GM21723 (cell line): ENCODE results near the gene PRRX2.
A peak's percentile ranks its signal among the peaks of the same experiment; 100 is the strongest.
"Not testable (repeated sequence)": the region's sequence is repeated elsewhere in the genome, so short reads cannot be mapped to it uniquely, and the experiment has no call there.

ENCODE experiments used
- ATAC-seq: cut with Tn5 transposase; IDR thresholded peaks from one replicate; pipeline ENCODE4 v1.9.1; 2021; ENCODE audit warnings: mild to moderate bottlenecking, moderate library complexity; ENCODE audit not compliant: unreplicated experiment

PRRX2 gene

DNA sequence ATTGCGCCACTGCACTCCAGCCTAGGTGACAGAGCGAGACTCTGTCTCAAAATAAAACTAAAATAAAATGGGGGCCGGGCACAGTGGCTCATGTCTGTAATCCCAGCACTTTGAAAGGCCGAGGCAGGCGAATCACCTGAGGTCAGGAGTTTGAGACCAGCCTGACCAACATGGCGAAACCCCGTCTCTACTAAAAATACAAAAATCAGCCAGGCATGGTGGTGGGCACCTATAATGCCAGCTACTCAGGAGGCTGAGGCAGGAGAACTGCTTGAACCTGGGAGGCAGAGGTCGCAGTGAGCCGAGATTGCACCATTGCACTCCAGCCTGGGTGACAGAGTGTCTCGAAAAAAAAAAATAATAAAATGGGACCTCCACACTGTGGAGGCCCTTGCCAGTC lies 29.1 kb upstream of the PRRX2 start:
- not testable (repeated sequence) for ATAC-seq

DNA sequence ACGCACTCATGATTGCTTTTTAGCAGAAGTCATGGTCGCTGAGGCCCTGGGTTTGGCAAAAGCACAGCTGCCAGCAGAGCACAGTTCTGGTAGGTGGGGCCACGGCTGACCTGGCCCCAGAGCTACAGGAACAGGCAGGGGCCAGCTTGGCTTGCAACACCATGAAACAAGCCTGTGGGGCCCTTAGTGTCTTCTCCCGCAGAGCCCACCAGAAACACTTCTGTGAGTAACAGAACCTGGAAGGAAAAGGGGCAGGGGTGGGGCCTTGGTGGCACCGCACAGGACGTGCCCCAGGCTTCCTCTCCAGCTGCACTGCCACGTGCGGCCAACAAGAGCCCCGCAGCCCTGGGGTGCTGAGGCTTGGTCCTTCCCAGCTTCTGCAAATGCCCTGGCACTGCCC lies 28.3 kb upstream of the PRRX2 start:
- ATAC-seq, result no peak

DNA sequence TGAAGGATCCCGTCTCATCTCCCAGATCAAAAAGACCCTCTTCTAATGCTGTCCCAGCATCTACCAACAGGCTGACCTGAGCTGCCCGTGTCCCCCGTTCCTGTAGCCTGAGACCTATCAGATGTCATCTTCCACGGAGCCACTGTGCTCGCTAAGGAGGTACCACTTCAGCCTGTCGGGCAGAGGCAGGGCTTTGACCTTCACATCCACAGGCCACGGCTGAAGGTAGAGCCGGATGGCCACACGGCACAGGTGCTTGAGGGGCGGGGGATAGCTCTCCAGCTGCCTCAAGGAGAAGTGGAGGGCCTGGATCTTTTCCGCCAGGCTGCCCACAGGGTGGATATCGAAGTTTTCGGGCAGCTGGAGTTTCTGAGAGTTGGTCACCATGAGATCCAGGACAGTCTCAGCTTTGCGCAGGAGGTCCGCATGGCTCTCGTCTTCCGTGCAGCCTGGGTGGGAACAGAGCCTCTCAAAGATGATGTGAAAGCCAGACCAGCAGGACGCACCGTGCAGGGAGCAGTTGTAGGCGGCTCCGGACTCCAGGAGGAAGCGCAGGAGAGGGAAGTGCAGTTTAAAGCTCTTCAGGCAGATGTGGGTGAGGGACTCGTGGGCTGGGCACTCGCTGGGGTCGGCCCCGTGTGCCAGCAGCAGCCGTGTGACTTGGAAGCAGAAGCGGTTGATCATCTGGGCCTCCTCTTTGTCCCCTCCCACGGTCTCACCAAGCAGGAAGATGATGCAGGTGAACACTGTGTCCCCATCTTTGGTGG lies 27.6 kb upstream of the PRRX2 start:
- ATAC-seq, result no peak

DNA sequence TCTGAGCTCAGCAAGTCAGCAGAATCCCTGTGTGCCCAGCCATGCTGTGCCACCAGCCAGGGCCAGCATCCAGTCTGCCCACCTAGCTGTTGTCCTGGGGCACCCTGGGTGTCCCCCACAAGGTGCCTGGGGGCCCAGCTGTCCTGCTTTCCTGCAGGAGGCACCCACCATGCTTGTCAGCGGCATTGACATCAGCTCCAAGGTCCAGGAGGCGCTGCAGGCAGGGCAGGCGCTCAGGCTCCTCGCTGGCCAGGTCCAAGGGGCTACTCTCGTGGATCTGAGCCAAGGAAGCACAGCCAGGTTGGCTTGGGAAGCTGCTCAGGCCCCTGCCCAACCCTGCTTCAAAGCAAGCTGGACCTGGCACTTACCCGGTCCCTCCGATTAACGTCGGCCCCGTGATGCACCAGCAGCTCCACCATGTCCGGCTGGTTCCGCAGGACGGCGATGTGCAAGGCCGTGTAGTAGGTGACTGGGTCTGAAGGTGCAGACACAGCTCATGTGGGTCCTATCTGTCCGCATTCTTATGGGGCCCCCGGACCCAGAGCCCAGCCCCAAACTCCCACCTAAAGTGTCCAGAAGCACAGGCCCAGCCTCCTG lies 26.3 kb upstream of the PRRX2 start:
- no peak for ATAC-seq

DNA sequence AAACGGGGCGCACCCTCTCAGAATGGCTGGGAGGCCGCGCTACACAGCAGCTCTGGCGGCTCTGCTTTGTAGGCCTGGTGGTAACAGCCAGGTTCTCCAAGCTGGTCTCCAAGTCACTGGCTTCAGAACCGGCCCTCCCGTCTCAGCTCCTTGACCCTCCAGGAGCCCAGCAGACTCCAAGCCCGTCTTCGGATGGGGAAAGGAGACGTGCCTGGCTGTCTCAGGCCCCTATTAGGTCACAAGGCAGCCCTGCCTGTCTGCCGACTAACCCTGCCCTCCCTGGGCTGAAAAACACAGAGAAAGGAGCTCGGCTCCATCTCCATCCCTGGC lies 25.7 kb upstream of the PRRX2 start:
- ATAC-seq, result no peak

DNA sequence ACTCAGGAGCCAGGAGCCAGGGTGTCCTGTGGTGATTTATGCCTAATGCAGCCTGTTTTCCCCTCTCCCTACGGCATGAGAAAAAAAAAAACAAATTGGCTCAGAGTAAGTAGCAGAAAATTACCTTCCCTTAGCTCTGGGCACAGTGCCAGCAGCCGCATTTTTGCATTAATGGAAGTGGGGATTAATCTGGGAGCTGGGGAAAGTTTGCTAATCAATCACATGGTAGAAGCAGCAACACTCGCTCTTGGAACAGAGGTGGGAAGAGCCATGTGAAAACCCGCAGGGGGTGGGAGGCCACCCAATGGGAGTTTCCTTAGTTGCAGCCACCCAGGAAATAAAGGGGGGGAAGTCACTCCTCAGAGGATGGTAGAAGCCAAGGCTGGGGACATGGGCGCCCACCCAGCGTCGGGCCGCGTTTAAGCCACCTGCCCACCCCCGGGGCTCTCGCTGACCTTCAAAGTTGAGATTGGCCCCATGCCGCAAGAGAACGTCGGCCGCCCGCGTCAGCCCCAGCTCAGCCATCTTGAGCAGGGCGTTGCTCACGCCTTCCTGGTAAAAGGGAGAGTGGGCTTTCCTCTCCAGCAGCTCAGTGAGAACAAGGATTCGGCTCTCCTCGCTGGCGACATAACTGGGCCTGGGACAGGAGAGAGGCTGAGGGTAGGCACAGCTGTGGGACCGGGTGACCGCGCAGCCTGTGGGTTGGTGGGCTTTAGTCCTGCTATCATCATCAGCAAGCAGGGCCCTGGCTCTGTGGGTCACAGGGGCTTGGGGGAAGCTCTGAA lies 25.2 kb upstream of the PRRX2 start:
- no peak for ATAC-seq

DNA sequence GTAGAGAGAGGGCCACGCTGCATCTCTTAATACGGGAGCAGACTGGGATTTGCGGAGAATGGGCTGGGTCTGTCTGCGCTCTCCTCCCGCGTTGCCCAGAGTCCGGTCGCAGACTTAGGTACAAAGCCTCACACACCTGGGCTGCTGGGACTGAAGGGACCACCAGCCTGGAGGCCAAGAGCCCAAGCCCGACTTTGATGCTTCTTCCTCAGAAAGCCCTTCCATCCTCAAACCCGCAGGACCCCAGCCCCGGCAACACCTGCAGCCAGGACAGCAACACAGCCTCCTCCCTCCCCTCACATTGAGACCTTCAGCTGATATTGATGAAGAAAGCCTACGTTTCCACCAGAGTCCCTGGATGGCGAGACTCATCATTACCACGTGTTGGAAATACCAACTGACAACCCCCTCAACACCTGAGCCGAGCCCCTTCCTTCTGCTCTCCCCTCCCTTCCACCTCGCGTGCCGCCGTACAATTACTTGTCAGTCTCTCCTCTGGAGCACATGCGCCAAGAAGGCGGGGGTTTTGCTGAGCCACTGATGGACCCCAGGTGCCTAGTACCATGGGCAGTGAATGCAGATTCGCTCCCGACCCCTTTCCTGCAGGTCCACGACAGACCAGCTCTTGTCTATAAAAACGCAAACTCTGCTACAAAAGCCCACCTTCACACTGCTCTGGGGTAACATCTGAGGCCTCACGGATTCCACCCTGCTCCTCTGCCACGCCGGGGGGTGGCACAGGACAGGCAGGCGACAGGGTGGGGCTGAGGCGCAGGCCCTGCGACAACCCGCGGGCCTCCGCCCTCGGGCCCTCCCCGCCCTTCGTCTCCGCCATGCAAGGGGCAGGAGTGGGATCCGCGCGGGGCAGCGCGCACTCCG lies 24.3 kb upstream of the PRRX2 start:
- no peak for ATAC-seq

DNA sequence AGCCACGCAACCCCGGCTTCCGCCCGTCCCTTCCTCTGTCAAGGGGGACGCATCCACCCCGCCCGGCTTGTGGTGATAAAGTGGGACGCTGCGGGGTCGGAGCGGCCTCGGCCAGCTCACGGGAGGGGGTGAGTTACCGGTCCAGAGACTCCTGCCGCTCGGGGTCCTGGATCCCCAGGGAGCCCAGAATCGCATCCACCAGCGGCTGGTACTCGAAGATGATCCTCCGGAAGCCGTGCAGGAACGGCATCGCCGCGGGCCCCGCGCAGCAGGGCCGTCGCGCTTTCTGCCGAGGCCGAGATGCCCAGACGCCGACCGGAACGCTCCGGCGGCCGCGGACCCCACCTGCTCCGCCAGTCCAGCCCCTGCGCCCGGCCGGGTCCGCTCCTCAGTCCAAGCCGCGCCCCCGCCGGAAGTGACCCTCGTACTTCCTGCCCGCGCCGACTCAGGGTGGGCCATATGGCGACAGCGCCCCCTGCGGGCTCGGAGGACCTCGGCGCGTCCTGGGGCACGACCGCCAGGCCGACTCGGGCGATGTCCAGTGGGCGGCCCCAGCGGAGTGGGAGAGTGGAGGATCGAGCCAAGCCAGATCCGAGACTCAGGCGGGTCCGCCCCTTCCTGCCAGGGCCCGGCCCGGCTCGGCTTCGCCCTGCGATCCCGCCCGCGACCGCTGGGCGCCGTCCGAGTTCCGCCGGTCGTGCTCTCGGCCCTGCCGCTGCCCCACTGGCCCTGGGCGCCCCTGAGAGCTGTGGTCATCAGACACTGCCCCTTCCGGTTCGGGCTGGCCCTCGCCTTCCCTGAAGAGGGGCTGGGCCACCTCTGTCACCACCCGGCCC lies 23.5 kb upstream of the PRRX2 start, which contains the start of gene ASB6:
ASB6 (minus strand) TSS at position 402 of the 836 bp plus-strand sequence; CDS start at position 250, 152 bp downstream.
- peak; percentile 83 for ATAC-seq

DNA sequence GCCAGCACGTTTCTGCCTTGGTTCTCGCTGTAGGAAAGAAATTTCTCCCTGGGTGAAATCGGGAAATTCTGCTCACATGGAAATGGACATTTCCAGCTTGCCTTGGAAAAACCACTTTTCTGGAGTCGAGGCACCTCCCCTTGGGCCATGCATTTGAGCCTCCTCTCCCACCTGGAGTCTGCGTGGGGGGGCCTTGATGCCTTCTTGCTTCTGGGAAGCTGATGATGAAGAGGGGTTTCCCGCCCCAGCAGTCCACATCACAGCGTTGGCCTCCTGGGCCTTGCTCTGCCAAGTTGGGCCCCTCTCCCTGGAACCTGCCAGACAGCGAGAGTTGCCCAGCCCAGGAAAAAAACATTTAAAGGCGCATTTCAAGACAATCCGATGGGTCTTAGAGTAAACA lies 21.7 kb upstream of the PRRX2 start:
- no peak for ATAC-seq

DNA sequence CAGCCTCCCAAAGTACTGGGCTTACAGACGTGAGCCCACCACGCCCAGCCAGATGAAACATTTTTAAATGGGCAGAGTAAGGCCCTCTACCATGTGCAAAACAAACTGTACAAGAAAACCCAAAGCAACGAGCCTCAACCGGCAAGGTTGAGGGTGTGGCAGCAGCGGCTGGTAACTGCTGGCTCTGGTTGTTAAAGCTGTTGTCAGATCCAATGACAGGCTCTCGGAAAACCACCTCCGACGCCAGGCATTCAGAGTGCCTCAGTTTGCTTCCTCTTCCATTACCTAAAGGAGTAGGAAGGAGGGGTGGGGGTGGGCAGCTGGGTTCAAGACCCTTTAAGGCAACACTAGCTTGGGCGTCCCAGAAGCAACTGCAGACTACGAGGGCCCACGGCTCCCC lies 21.1 kb upstream of the PRRX2 start:
- no peak for ATAC-seq

DNA sequence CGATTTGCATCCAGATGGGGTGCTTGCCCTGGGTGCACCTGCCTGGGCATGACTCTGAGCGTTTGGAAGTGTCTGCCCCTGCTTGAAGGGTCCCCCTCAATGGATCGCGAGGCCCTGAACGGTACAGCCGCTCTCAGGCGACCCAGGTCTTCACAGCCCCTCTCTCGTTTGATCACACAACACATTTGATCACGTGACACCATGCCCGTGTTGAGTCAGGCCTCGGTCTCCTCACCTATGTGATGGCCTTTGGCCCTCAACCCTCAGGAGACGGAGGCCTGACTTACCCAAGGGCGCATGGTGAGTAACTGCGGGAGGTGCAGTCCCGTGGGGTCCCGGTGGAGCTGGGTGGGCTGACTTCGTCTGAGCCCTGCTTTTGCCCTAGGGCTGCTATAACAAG lies 20.5 kb upstream of the PRRX2 start:
- ATAC-seq, result no peak

DNA sequence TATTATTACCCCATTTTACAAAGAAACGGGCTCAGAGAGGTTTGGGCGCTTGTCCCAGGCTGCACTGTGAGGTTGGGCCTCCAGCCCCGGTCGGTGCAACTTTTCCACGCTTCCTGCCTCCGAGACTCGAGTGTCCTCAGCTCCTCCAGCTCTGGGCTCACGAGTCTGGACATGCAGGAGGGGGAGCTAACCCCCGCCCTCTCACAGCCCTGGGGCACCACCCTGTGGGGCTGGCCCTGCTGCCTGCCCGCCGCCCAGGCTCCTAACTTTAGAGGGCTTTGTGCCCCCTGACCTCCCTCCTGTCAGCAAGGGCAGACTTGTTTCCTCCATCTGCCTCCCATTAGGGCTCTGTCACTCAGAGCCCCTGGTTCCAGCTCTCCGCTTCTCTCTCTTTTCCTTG lies 19.2 kb upstream of the PRRX2 start:
- ATAC-seq, result no peak

DNA sequence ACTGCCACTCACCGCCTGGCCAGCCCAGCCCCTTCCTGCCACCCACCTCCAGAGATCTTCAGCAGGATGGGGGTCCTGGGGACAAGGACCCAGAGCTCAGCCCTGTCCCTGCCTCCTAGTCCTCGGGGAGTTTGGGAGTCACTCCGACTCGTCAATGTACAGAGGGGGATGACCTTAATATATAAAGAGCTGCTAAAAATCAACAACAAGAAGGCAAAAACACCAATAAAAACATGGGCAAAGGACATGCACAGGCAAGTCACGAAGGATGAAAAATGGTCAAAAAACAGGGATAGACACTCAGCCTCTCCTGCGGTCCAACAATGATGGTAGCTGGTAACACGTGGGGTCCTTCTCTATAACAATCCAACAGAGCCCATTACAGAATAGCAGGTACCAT lies 18.8 kb upstream of the PRRX2 start:
- no peak for ATAC-seq

DNA sequence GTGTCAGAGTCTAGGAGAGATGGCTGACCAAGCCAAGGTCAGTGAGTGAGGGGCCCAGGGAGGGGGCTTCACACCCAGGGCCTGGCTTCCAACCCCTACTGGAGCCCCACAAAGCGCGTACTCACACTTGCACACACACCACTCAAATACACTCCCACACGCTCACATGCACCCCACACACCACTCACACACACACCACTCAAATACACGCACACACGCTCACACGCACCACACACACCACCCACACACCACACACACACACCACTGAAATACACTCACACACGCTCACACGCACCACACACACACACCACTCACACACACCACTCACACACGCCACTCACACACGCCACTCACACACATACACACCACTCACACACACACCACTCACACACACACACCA lies 17.8 kb upstream of the PRRX2 start:
- ATAC-seq, result no peak

DNA sequence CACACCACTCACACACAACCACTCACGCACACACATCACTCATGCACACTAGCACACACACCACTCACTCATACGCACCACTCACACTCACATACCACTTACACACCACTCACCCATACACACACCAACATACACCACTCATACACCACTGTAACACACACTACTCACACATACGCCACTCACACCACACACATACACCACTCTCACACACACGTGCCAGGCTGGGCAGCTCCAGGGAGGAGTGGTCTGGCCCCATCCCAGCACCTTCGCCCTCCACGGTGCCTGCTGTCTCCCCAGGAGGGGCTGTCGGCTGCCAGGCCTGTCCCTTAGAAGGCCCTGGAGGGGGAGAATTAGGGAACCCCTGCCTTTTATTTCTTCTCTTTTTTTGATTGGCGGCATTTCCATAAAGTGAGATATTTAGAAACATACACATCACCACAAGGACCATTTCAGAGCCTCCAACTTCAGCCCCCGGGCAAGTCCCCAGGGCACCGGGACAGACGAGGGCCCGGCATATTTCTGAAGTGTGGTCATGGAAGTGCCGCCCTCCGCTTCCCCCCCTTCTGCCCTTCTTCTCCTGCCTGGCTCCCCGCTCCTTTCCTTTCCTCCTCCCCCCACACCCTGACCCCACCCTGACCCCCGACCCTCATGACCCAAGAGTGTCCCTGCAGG lies 17.2 kb upstream of the PRRX2 start:
- no peak for ATAC-seq

DNA sequence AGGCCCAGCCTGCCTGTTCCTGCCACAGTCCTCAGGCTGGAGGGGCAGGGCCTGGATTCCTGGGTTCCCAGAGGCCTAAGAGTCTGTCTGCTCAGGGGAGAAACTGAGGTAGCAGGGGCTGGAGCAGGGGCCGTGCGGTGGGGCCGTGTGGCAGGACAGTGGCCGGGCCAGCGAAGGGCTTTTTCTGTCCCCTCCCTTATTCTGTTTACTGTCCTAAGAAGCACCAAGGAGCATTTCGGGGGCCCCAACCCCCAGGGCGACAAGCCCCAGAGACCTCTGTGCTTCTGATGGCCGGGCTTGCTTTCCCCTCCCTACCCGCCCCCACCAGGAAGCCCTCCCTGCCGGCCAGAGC lies 16.7 kb upstream of the PRRX2 start:
- no peak for ATAC-seq

DNA sequence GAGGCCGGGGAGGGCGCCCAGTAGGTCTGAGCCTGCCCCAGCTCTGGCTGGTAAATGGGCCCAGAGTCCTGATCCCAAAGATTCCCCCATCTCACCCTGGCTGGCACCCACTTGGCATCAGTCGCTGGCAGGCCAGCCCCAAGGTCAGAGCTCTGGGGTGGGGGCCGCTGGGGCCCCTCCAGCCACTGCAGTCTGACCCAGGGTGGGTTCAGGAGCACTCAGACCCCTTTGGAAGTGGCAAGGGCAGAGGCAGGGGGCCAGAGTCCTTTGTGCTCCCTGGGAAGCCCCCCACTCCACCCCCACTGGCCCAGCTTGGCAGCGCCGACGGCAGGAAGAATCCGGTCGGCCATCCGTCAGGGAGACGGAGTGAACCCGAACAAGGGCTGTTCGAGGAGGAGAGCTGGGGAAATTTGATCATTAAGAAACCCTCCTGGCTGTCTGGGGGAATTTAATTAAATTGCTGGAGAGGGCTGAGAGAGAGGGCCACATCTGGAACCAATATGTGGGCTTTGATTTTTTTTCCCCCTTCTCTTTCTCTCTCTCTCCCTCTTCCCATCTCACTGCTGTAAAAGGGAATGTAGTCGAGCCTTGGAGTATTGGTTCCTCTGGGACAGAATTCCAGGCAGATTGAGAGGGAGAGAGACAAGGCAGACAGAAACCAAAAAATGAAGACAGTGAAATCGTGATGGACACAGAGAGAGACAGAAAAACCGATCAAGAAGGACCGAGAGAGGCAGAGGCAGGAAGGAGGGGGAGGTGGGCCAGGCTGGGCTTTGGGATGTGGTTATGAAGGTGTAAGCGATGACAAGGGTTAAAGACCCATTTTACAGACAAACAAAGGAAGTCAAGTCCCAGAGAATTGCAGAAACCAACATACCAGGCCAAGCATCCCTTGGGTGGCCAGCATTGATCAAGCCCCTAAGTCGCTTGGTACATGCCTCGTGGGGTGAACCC lies 15.4 kb upstream of the PRRX2 start:
- no peak for ATAC-seq

DNA sequence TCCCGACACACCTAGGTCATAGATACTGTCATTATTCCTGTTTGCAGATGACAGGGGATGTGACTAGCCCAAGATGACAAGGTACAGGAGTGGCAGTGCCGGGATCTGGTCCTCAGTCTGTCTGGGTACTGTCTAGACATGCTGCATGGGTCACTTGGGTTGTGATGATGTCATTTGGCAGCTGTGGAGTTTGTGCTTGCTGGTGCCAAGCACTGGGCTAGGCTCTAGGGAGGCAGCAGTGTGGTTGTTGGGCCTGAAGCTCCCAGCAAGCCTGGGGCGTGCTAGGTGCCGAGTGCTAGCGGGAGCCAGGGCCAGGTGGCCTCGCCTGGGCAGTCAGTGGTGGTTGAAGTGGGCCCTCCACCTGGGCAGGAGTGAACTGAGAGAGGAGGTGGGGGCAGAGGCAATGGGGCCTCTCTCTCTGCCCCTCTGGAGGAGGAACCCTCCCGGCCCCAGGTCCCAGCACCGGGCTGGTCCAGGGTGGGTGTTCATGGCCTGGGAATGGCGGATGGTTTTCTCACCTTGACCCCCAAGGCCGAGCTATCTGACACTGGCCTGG lies 14.7 kb upstream of the PRRX2 start:
- ATAC-seq, result no peak
